ENCODE data around the gene FERMT1.
"Not testable (repeated sequence)": the region's sequence is repeated elsewhere in the genome, so short reads cannot be mapped to it uniquely, and the experiment has no call there.

Gene FERMT1

DNA sequence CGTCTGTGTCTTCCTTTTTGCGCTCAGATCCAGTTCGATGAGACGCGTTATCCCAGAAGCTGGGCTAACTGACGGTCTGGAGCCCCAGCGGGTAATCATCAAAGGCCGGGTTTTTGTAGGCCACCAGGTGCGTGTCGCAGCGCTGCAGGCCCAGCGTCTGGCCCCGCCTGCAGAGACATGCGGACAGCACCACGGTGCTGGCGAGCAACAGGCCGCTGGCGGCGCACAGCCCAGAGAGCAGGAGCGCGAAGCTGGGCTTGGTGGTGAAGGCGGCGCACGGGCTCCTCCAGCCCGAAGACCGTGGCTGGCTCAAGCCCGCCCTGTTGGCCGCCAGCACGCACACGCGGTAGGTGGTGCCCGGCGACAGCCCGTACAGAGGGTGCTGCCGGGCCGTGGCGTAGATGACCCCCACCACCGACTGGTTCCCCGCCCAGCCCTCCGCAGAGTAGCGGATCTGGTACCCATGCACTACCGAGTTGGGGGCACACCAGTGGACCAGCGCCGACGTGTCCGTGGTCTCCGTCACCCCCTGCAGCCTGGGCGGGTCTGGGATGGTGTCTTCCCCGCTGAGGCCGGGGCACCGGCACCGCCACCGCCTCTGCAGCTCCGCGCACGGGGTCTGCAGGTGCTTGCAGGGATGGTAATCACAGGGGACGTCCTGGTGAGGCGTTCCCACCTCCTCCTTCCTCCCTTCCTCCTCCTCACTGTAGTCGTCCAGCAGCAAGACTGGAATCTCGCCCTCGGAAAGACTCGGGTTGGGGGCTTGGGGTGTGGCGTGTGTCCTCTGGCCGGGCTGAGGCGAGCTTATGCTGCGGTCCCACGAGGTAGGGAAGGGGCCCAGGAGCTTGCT, 81.6 kb downstream of the FERMT1 start:
- DNase-seq (ENCODE audit: low read depth in 2 of 2, low spot score in 1 of 2): no peak

- no peak for DNase-seq (ENCODE audit: low read depth in 2 of 2, low spot score in 1 of 2)
Measured at GRCh38 chr20:6040540-6040939, 82.3 kb downstream of the FERMT1 start.

- no peak for DNase-seq (ENCODE audit: low read depth in 2 of 2, low spot score in 1 of 2)
Measured at GRCh38 chr20:6039766-6040165, 83.1 kb downstream of the FERMT1 start.

GRCh38 chr20:6038256-6038655, 84.6 kb downstream of the FERMT1 start:
- no peak for DNase-seq (ENCODE audit: low read depth in 2 of 2, low spot score in 1 of 2)

- DNase-seq (ENCODE audit: low read depth in 2 of 2, low spot score in 1 of 2): no peak
Measured at GRCh38 chr20:6037082-6037481, 85.7 kb downstream of the FERMT1 start.

GRCh38 chr20:6036213-6036612, 86.6 kb downstream of the FERMT1 start:
- DNase-seq (ENCODE audit: low read depth in 2 of 2, low spot score in 1 of 2): no peak

DNA sequence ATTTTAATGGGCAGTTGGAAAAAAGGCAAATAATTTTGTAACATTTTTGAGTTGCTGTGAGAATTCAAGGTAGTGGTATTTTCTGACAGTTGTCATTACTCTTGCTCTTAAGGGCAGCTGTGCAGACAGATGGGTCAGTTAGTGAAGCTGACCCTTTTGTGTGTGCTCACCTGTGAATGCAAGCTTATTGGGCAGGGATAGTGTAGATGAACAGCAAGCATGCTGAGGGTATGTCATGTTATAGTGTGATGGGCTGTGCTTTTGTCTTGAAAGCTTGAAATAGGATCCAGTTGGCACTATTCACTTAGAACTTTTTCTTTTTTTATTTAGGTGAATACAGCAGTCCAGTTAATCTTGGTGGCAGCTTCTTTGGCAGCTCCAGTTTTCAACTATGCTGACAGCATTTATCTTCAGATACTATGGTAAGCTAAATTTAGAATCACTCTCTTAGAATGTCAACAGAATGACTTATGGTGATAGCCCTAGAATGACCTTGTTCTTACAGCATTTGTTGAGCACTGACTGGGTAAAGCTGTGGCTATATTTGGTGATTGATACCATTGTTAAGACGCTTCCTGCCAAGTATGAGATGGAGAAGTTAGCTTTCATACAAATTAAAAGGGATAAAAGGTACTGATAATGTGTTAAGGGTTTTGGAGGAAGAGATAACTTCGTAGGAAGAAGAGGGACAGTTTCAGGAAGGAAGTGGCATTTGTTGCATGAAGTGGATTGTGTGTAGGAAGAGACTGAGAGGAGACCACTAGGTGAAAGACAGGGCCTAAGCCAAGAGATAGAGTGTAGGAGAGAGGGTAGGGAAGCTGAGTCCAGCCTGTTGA, 88.5 kb downstream of the FERMT1 start:
- no peak for DNase-seq (ENCODE audit: low read depth in 2 of 2, low spot score in 1 of 2)

DNA sequence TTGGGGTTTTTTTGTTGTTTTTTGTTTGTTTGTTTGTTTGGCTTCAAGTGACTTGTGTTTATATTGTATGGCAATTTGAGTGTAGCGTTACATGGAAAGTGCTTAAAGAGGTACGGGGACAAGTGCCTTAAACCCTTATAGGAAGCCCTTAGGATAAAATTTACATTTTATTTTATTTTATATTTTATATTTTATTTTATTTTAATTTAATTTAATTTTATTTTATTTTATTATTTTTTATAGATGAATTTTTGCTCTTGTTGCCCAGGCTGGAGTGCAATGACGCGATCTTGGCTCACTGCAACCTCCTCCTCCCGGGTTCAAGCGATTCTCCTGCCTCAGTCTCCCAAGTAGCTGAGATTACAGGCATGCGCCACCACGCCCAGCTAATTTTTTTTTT, 89.9 kb downstream of the FERMT1 start:
- DNase-seq (ENCODE audit: low read depth in 2 of 2, low spot score in 1 of 2): not testable (repeated sequence)

- no peak for DNase-seq (ENCODE audit: low read depth in 2 of 2, low spot score in 1 of 2)
Measured at GRCh38 chr20:6030453-6031080, 92.3 kb downstream of the FERMT1 start.

DNA sequence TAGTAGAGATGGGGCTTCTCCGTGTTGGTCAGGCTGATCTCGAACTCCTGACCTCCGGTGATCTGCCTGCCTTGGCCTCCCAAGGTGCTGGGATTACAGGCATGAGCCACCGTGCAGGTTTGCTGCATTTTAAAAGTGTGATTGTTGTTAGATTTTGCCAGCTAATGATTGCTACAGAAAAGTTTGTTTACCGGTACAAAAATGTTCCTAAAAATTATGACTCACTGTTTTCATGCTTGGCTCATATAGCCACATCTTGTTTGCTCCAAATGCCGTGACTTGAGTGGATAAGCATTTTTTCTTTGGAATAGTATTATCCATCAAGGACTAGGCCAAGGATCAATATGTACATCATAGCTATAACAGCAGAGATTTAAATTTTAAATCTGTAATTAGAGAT, 93.3 kb downstream of the FERMT1 start:
- DNase-seq (ENCODE audit: low read depth in 2 of 2, low spot score in 1 of 2): no peak

DNA sequence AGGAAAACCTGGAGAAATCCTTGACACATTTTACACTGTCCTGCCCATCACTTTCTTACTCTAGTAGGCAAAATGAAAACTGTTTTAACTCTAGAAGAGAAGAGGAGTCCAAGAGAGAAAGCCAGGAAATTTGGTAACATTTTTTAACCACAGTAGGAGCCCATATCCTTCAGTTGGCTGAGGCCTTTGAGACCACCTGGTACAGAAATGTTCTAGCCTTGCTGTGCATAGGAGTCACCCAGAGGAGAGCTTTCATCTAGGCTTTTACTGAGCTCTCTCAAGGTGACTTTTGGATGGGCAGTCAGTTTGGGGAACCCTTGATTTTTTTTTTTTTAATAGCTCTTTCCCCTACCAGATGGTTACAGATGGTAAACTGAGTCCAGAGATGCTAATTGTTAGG, 94.0 kb downstream of the FERMT1 start:
- no peak for DNase-seq (ENCODE audit: low read depth in 2 of 2, low spot score in 1 of 2)

- no peak for DNase-seq (ENCODE audit: low read depth in 2 of 2, low spot score in 1 of 2)
Measured at GRCh38 chr20:6026051-6026450, 96.8 kb downstream of the FERMT1 start.
